Measurements from ENCODE around the gene KDELR1. TPM values are rescaled to one million over a fixed set of nuclear protein-coding genes. Genes with fewer than 3 reads are reported as not detected.

The KDELR1 gene
- total and polyA plus RNA-seq, 9 of the 15 experiments (the other 6 are each of a cell fraction or from before 2014, with no cell fraction given) = 6.1 to 165 (median 58.5) TPM

- Histone ChIP-seq H3K9ac (ENCODE audit: insufficient read depth in 1 of 2, low read depth in 2 of 2, low read length in 2 of 2) (peak overlapping the region; percentile 51 to 91; a peak in 3 of 4 replicates), H3K4me2 (ENCODE audit: insufficient read depth, low read length) (peak overlapping the region; percentile 63)
- no peak for ATAC-seq
- no peak for TF ChIP-seq HDAC6 (IDR thresholded peaks at IDR 0.05; ENCODE audit: low read depth, low read length)
- TF ChIP-seq ZBTB7A (IDR thresholded peaks at IDR 0.05; ENCODE audit: borderline replicate concordance, control insufficient read depth, low read depth, low read length) = peak; percentile 33; the same call in 1 of the 2 replicates
- TF ChIP-seq UBTF (IDR thresholded peaks at IDR 0.05; ENCODE audit: borderline replicate concordance in 1 of 2, low read depth in 2 of 2, low read length in 2 of 2) = peak; percentile 88 to 89; a peak in 3 of 4 replicates
- TF ChIP-seq HES1 (IDR thresholded peaks at IDR 0.05; ENCODE audit: low read depth) = no peak
- TF ChIP-seq CBX3 (IDR thresholded peaks at IDR 0.05; ENCODE audit: borderline replicate concordance in 1 of 2, low read length in 2 of 2) = no peak
- TF ChIP-seq E2F4 (CRISPR knock-in tag; IDR thresholded peaks at IDR 0.05; ENCODE audit: low read depth) = no peak
- peak in 1 of 2 experiments; percentile 5 for TF ChIP-seq E2F6 (IDR thresholded peaks at IDR 0.05; ENCODE audit: borderline replicate concordance in 1 of 2, extremely low read depth in 1 of 2, insufficient read depth in 1 of 2, insufficient read length in 1 of 2, low read depth in 1 of 2, low read length in 1 of 2, poor library complexity in 1 of 2, severe bottlenecking in 1 of 2)
- no peak for TF ChIP-seq NBN (IDR thresholded peaks at IDR 0.05; ENCODE audit: low read depth)
- TF ChIP-seq POLR2G (IDR thresholded peaks at IDR 0.05; ENCODE audit: low read depth, low read length) = peak; percentile 28; the same call in 1 of the 2 replicates
- peak; percentile 71 for TF ChIP-seq ZBTB33 (CRISPR knock-in tag; IDR thresholded peaks at IDR 0.05)
- TF ChIP-seq ELF2 (CRISPR knock-in tag; IDR thresholded peaks at IDR 0.05) = no peak
These were observed 3.2 kb upstream of the KDELR1 start for GRCh38 chr19:48394331-48395169.

More at GRCh38 chr19:48394331-48395169, 3.2 kb upstream of the KDELR1 start:
- ChIA-PET CTCF (ENCODE audit: low intra/inter-chr PET ratio) (no interaction called here), POLR2A (interaction anchor here (0.5 to 0.6 kb wide), 2 partner anchors 25 to 222 kb away, joined by 3 read pairs; no protein-coding TSS in a partner anchor)
- intact Hi-C loops (cut with micrococcal nuclease) = loop anchor here (10.0 kb wide), 2 partner anchors 70 to 100 kb away; partner anchors contain the start of gene EMP3
- BruUV-seq (replicated peaks) = no TSS peak
- peaks cover 30 to 89% of the 10 kb centered on the region in 2 experiments for H3K4me1 ChIP-seq (replicated peaks in 1 of 2; ENCODE audit: control insufficient read depth in 2 of 2, insufficient read depth in 2 of 2, low read length in 2 of 2)
- no peaks in the 10 kb centered on the region; the same call in 1 of the 3 replicates for H3K36me3 ChIP-seq (ENCODE audit: control insufficient read depth, insufficient read depth, low read length)
- no peaks in the 10 kb centered on the region for H3K9me1 ChIP-seq (ENCODE audit: control insufficient read depth, insufficient read depth, low read length)
- in situ Hi-C loops (cut with MboI) = no loop called here
- H4K20me1 ChIP-seq (replicated peaks; ENCODE audit: control insufficient read depth, insufficient read depth, low read length) = no peaks in the 10 kb centered on the region
- H2AFZ ChIP-seq (ENCODE audit: low read depth, low read length) = peak overlapping the region; percentile 78
- 38% methylated on average over 16 of the region's 38 CpGs for WGBS (ENCODE audit: insufficient coverage, low coverage, missing lambda C conversion rate)
- no peaks in the 10 kb centered on the region for H3K27me3 ChIP-seq (ENCODE audit: control insufficient read depth in 2 of 2, insufficient read depth in 2 of 2, low read length in 2 of 2)
- no peak for DNase-seq (ENCODE audit: extremely low read depth in 1 of 4, low spot score in 3 of 4)
- peak overlapping the region; percentile 31; the same call in 1 of the 2 replicates for H3K4me3 ChIP-seq
- FAIRE-seq = no peak
- H3K9me3 ChIP-seq (replicated peaks; ENCODE audit: control insufficient read depth, insufficient read depth, low read depth, low read length) = no peaks in the 10 kb centered on the region
- peak overlapping the region; percentile 50; the same call in 2 of the 3 replicates for H3K27ac ChIP-seq (ENCODE audit: extremely low read depth, low read depth, low read length)
- peaks cover 33% of the 10 kb centered on the region for H3K79me2 ChIP-seq (ENCODE audit: control insufficient read depth, insufficient read depth, low read length)

All from K562 (cell line).